Body of pancreas (tissue), 4 donors: ENCODE data around the gene MRPL14. TPM values are rescaled to one million over a fixed set of nuclear protein-coding genes. Genes with fewer than 3 reads are reported as not detected.

Experiments used
- ATAC-seq: fragments of 150-250 bp; one replicate; pipeline ENCODE4 v1.9.1; 2016
- DNase-seq, 4 donors: peaks; one replicate each; pipeline ENCODE4 v3.0.0-alpha.2; 2019
- H3K27ac ChIP-seq, 4 donors: fragments of 200-600 bp; sonication (generic); 1 replicate in 3 of 4; 2 replicates in 1 of 4; pipeline versions ENCODE4 v1.5.1 to v1.6.1; 2016 to 2019; ENCODE audit warnings: mild to moderate bottlenecking in 1 of 4, mixed read lengths in 1 of 4, moderate library complexity in 1 of 4
- H3K27me3 ChIP-seq, 2 donors: fragments of 200-600 bp; sonication (generic); one replicate each; pipeline ENCODE4 v1.6.0; 2016; ENCODE audit warnings: mild to moderate bottlenecking in 1 of 2
- H3K36me3 ChIP-seq, 2 donors: fragments of 200-600 bp; sonication (generic); replicated peaks in 1 of 2; 2 replicates each; pipeline ENCODE4 v1.5.1; 2016; ENCODE audit warnings: low read depth in 2 of 2; ENCODE audit not compliant: insufficient read depth in 1 of 2
- H3K4me1 ChIP-seq: fragments of 200-600 bp; sonication (generic); one replicate; pipeline ENCODE4 v1.6.0; 2016
- H3K4me3 ChIP-seq, 2 donors: fragments of 200-600 bp; sonication (generic); 1 replicate in 1 of 2; 2 replicates in 1 of 2; pipeline ENCODE4 v1.5.1; 2016 to 2019
- H3K9me3 ChIP-seq, 3 donors: fragments of 200-600 bp; sonication (generic); 1 replicate in 2 of 3; 2 replicates in 1 of 3; pipeline ENCODE4 v1.5.1; 2016
- CTCF ChIP-seq, 7 experiments: fragments of 450-650 bp in 4 of 7; fragments of 200-600 bp in 3 of 7; sonication (generic) in 3 of 7; IDR thresholded peaks; one replicate each; pipeline ENCODE4 v1.5.1; 2016 to 2019; ENCODE audit warnings: antibody characterized with exemption in 7 of 7
- POLR2A ChIP-seq, 3 donors: fragments of 450-650 bp; IDR thresholded peaks; one replicate each; pipeline ENCODE4 v1.6.1; 2016; ENCODE audit warnings: antibody characterized with exemption in 3 of 3, mild to moderate bottlenecking in 2 of 3
- WGBS, 2 donors: methylation state at CpG; one replicate each; pipeline ENCODE4 v1.1.5; 2017; 5-methylcytosine and 5-hydroxymethylcytosine counted together
- intact Hi-C: fragments of 100-400 bp; cut with DNase I; formaldehyde crosslinking; loops from one replicate; pipeline ENCODE4 v1.15.1; 2023
- total RNA-seq, 2 donors: library from RNA; depleted of rRNA; stranded (reverse); fragments of >200 nt; gene quantifications; one replicate each; pipeline ENCODE4 v1.1.0, GENCODE V29; 2016

The MRPL14 gene
- total RNA-seq, 2 donors from 2014 or later, result 14.8 to 20.8 TPM

GRCh38 chr6:44074439-44074812 lies 52.8 kb downstream of the MRPL14 start:
- Histone ChIP-seq H3K27ac (peak overlapping the region in 1 of 4 donors; percentile 36), H3K27me3 (no peaks in the 10 kb centered on the region), H3K4me3 (no peak overlapping the region), H3K9me3 (no peaks in the 10 kb centered on the region), H3K36me3 (no peaks in the 10 kb centered on the region), H3K4me1 (peaks cover 34% of the 10 kb centered on the region)
- intact Hi-C loops, result loop anchor here (10.0 kb wide), 1 partner anchor 120 kb away; no protein-coding TSS in a partner anchor
- peak; percentile 80 to 93 (median 87) for TF ChIP-seq CTCF (IDR thresholded peaks at IDR 0.05)
- no peak for TF ChIP-seq POLR2A (IDR thresholded peaks at IDR 0.05)
- DNase-seq (peak; percentile 72 to 76 (median 74)), ATAC-seq (peak; percentile 55)
- WGBS, 2 donors, result 0 to 2% methylated on average over 11 to 13 of the region's 13 CpGs

- H3K4me3 ChIP-seq, result no peak overlapping the region
- peak overlapping the region in 3 of 4 donors; percentile 0 to 38 (median 36) for H3K27ac ChIP-seq
- TF ChIP-seq CTCF (IDR thresholded peaks at IDR 0.05), result no peak
- no peak for TF ChIP-seq POLR2A (IDR thresholded peaks at IDR 0.05)
- no peaks in the 10 kb centered on the region for H3K27me3 ChIP-seq
- no peaks in the 10 kb centered on the region for H3K36me3 ChIP-seq
- H3K9me3 ChIP-seq, result no peaks in the 10 kb centered on the region
- ATAC-seq (peak; percentile 4), DNase-seq (no peak)
- WGBS, 2 donors, result 32 to 56% methylated on average over 14 to 25 of the region's 25 CpGs
- H3K4me1 ChIP-seq, result peaks cover 34% of the 10 kb centered on the region
- intact Hi-C loops, result loop anchor here (10.0 kb wide), 1 partner anchor 119 kb away; no protein-coding TSS in a partner anchor
These were observed 53.4 kb downstream of the MRPL14 start for GRCh38 chr6:44073612-44074438.

- Histone ChIP-seq H3K9me3 (no peaks in the 10 kb centered on the region), H3K4me1 (peaks cover 34% of the 10 kb centered on the region), H3K27ac (peak overlapping the region; percentile 2 to 75 (median 50)), H3K36me3 (no peaks in the 10 kb centered on the region), H3K27me3 (no peaks in the 10 kb centered on the region), H3K4me3 (no peak overlapping the region)
- 3 to 42% methylated on average over 2 to 33 of the region's 55 CpGs for WGBS, 2 donors
- DNase-seq (peak; percentile 76 to 83 (median 80)), ATAC-seq (peak; percentile 78)
- intact Hi-C loops, result loop anchor here (10.0 kb wide), 1 partner anchor 118 kb away; no protein-coding TSS in a partner anchor
- TF ChIP-seq POLR2A (IDR thresholded peaks at IDR 0.05) (peak in 2 of 3 donors; percentile 46 to 59), CTCF (IDR thresholded peaks at IDR 0.05) (peak in 1 of 7 experiments; percentile 3)
These were observed 54.2 kb downstream of the MRPL14 start for GRCh38 chr6:44072959-44073611.

- Histone ChIP-seq H3K36me3 (no peaks in the 10 kb centered on the region), H3K27me3 (no peaks in the 10 kb centered on the region), H3K9me3 (no peaks in the 10 kb centered on the region), H3K27ac (peak overlapping the region; percentile 2 to 75 (median 50)), H3K4me1 (peaks cover 34% of the 10 kb centered on the region), H3K4me3 (no peak overlapping the region)
- ATAC-seq (peak; percentile 43), DNase-seq (no peak)
- 85 to 100% methylated on average over 1 to 4 of the region's 4 CpGs for WGBS, 2 donors
- no peak for TF ChIP-seq POLR2A (IDR thresholded peaks at IDR 0.05)
- no peak for TF ChIP-seq CTCF (IDR thresholded peaks at IDR 0.05)
- intact Hi-C loops, result loop anchor here (10.0 kb wide), 1 partner anchor 118 kb away; no protein-coding TSS in a partner anchor
These were observed 54.7 kb downstream of the MRPL14 start for GRCh38 chr6:44072452-44072958.
